Activated naive CD8-positive, alpha-beta T cell treated with anti-CD3 and anti-CD28 coated beads, Interleukin-2, amount 10 ng/mL, durations not matched to agents 7 days and 5 days (primary cell): Measurements from ENCODE around the gene AGTPBP1. TPM values are rescaled to one million over a fixed set of nuclear protein-coding genes. Genes with fewer than 3 reads are reported as not detected.
A peak's percentile ranks its signal among the peaks of the same experiment; 100 is the strongest.
"Not testable (repeated sequence)": the region's sequence is repeated elsewhere in the genome, so short reads cannot be mapped to it uniquely, and the experiment has no call there.

Experiments
- ATAC-seq: fragments of 150-1000 bp; cut with Tn5 transposase; one replicate; pipeline ENCODE4 v1.10.0; 2021; ENCODE audit warnings: low read depth, moderate library complexity
- POLR2A ChIA-PET: fragments of 350-600 bp; sonication (Branson Sonifier 250); formaldehyde crosslinking; loops from one replicate; lab custom pipeline; 2021; ENCODE audit warnings: antibody characterized with exemption; lab: Charles Lee
- DNase-seq: peaks from one replicate; pipeline ENCODE4 v3.0.0; 2021
- H3K27ac Mint-ChIP-seq: one replicate; pipeline ENCODE4 v1.8.0; 2022; ENCODE audit warnings: mild to moderate bottlenecking, mixed read lengths
- H3K27me3 Mint-ChIP-seq: one replicate; pipeline ENCODE4 v1.8.0; 2022; ENCODE audit warnings: mild to moderate bottlenecking, moderate library complexity, mixed read lengths
- H3K36me3 Mint-ChIP-seq: one replicate; pipeline ENCODE4 v1.8.0; 2021; ENCODE audit warnings: mild to moderate bottlenecking, mixed read lengths
- H3K4me1 Mint-ChIP-seq: one replicate; pipeline ENCODE4 v1.8.0; 2021; ENCODE audit warnings: mixed read lengths
- H3K4me3 Mint-ChIP-seq: one replicate; pipeline ENCODE4 v1.8.0; 2022; ENCODE audit warnings: mild to moderate bottlenecking, moderate library complexity, mixed read lengths
- H3K9me3 Mint-ChIP-seq: one replicate; pipeline ENCODE4 v1.8.0; 2021; ENCODE audit warnings: mixed read lengths
- total RNA-seq, 2 experiments: library from RNA; stranded (reverse); gene quantifications; one replicate each; pipeline ENCODE4 v1.2.3, GENCODE V29; 2021

AGTPBP1 gene
- total RNA-seq, 2 experiments from 2014 or later, result 42.6 to 46.7 TPM

- POLR2A ChIA-PET, result no interaction called here
- no peaks in the 10 kb centered on the region for H3K9me3 Mint-ChIP-seq
- no peaks in the 10 kb centered on the region for H3K27me3 Mint-ChIP-seq
- H3K27ac Mint-ChIP-seq, result no peak overlapping the region
- DNase-seq, result no peak
- peaks cover 1% of the 10 kb centered on the region for H3K4me1 Mint-ChIP-seq
- H3K4me3 Mint-ChIP-seq, result no peak overlapping the region
- peaks cover 6% of the 10 kb centered on the region for H3K36me3 Mint-ChIP-seq
- ATAC-seq, result no peak
These were observed 155.1 kb downstream of the AGTPBP1 start for GRCh38 chr9:85586684-85587083.

GRCh38 chr9:85577353-85577952 lies 164.3 kb downstream of the AGTPBP1 start:
- Mint-ChIP-seq H3K36me3 (no peaks in the 10 kb centered on the region), H3K4me1 (no peaks in the 10 kb centered on the region), H3K9me3 (no peaks in the 10 kb centered on the region), H3K27me3 (no peaks in the 10 kb centered on the region), H3K4me3 (no peak overlapping the region), H3K27ac (no peak overlapping the region)
- POLR2A ChIA-PET, result no interaction called here
- ATAC-seq (no peak), DNase-seq (no peak)

- ATAC-seq, result no peak
- no peak overlapping the region for H3K4me3 Mint-ChIP-seq
- DNase-seq, result no peak
- POLR2A ChIA-PET, result no interaction called here
- no peaks in the 10 kb centered on the region for H3K4me1 Mint-ChIP-seq
- no peaks in the 10 kb centered on the region for H3K27me3 Mint-ChIP-seq
- no peaks in the 10 kb centered on the region for H3K9me3 Mint-ChIP-seq
- no peak overlapping the region for H3K27ac Mint-ChIP-seq
- peaks cover 3% of the 10 kb centered on the region for H3K36me3 Mint-ChIP-seq
These were observed 165.9 kb downstream of the AGTPBP1 start for GRCh38 chr9:85575868-85576267.

DNA sequence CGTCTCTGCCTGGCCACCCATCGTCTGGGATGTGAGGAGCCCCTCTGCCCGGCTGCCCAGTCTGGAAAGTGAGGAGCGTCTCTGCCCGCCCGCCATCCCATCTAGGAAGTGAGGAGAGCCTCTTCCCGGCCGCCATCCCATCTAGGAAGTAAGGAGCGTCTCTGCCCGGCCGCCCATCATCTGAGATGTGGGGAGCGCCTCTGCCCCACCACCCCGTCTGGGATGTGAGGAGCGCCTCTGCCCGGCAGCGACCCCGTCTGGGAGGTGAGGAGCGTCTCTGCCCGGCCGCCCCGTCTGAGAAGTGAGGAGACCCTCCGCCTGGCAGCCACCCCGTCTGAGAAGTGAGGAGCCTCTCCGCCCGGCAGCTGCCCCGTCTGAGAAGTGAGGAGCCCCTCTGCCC lies 168.2 kb downstream of the AGTPBP1 start:
- H3K36me3 Mint-ChIP-seq, H3K4me3 Mint-ChIP-seq, POLR2A ChIA-PET, DNase-seq, H3K4me1 Mint-ChIP-seq, ATAC-seq, H3K9me3 Mint-ChIP-seq, H3K27ac Mint-ChIP-seq, H3K27me3 Mint-ChIP-seq: not testable (repeated sequence)

GRCh38 chr9:85572917-85573316 lies 168.8 kb downstream of the AGTPBP1 start:
- ATAC-seq, H3K36me3 Mint-ChIP-seq, H3K4me1 Mint-ChIP-seq, POLR2A ChIA-PET, H3K9me3 Mint-ChIP-seq, H3K27me3 Mint-ChIP-seq, H3K27ac Mint-ChIP-seq, DNase-seq, H3K4me3 Mint-ChIP-seq: not testable (repeated sequence)

- ATAC-seq, result no peak
These were observed 171.8 kb downstream of the AGTPBP1 start for GRCh38 chr9:85569988-85570387.

DNA sequence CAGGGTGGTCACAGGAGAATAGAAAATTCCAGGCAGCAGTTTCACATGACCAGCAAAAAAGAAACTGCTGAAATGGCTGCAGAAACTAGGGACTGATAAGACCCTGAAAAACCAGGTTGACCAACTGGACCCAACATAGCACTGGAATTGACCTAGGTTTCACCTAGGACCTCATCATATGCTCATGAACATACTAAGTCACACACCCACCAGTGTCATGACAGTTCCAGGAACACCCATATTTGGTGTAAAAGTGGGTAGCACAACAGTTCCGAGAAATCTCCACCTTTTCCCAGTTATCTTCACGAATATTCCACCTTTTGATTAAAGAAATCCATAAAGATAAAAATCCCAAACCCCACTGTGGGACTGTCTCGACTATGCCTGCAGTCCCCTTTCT lies 182.2 kb downstream of the AGTPBP1 start:
- POLR2A ChIA-PET, result no interaction called here
- ATAC-seq (no peak), DNase-seq (no peak)
- Mint-ChIP-seq H3K27ac (peak overlapping the region; percentile 46), H3K4me3 (no peak overlapping the region), H3K27me3 (no peaks in the 10 kb centered on the region), H3K9me3 (no peaks in the 10 kb centered on the region), H3K4me1 (no peaks in the 10 kb centered on the region), H3K36me3 (peaks cover 9% of the 10 kb centered on the region)

More at GRCh38 chr9:85569988-85570387, 171.8 kb downstream of the AGTPBP1 start:
- H3K27me3 Mint-ChIP-seq, result no peaks in the 10 kb centered on the region
- no peak overlapping the region for H3K27ac Mint-ChIP-seq
- POLR2A ChIA-PET, result no interaction called here
- no peaks in the 10 kb centered on the region for H3K9me3 Mint-ChIP-seq
- no peak for DNase-seq
- H3K4me1 Mint-ChIP-seq, result no peaks in the 10 kb centered on the region
- H3K36me3 Mint-ChIP-seq, result peaks cover 21% of the 10 kb centered on the region
- no peak overlapping the region for H3K4me3 Mint-ChIP-seq

DNA sequence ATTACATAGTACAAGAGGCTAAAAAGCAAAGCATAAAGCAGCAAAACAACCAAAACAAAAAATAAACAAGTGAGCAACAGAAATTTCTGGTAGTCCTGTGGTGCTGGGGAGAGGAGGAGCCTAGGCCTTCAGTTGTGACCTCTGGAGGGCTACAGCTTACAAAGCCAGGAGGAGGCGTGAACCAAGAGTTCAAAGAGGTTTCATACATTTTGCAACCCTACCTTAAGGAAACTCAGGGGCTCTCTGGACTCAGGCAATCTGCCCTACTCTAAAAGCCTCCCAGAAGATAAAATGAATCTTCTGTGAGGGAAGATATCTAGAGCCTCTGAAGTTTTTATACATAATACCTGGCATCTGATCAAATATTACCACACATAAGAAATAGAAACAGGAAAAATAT lies 187.4 kb downstream of the AGTPBP1 start:
- H3K4me1 Mint-ChIP-seq, result no peaks in the 10 kb centered on the region
- peaks cover 3% of the 10 kb centered on the region for H3K36me3 Mint-ChIP-seq
- no peak for ATAC-seq
- POLR2A ChIA-PET, result no interaction called here
- H3K9me3 Mint-ChIP-seq, result no peaks in the 10 kb centered on the region
- H3K27ac Mint-ChIP-seq, result no peak overlapping the region
- no peak for DNase-seq
- H3K4me3 Mint-ChIP-seq, result no peak overlapping the region
- H3K27me3 Mint-ChIP-seq, result no peaks in the 10 kb centered on the region

- Mint-ChIP-seq H3K4me3 (no peak overlapping the region), H3K4me1 (no peaks in the 10 kb centered on the region), H3K27ac (no peak overlapping the region), H3K27me3 (no peaks in the 10 kb centered on the region), H3K9me3 (no peaks in the 10 kb centered on the region), H3K36me3 (peaks cover 3% of the 10 kb centered on the region)
- ATAC-seq, result no peak
- no peak for DNase-seq
- POLR2A ChIA-PET, result no interaction called here
These were observed 188.3 kb downstream of the AGTPBP1 start for GRCh38 chr9:85553475-85553874.

- H3K9me3 Mint-ChIP-seq, result no peaks in the 10 kb centered on the region
- POLR2A ChIA-PET, result no interaction called here
- DNase-seq (no peak), ATAC-seq (no peak)
- H3K4me3 Mint-ChIP-seq, result no peak overlapping the region
- no peaks in the 10 kb centered on the region for H3K27me3 Mint-ChIP-seq
- H3K27ac Mint-ChIP-seq, result no peak overlapping the region
- H3K4me1 Mint-ChIP-seq, result no peaks in the 10 kb centered on the region
- H3K36me3 Mint-ChIP-seq, result peaks cover under 1% of the 10 kb centered on the region
These were observed 194.2 kb downstream of the AGTPBP1 start for GRCh38 chr9:85547599-85547998.

GRCh38 chr9:85543196-85543595 lies 198.6 kb downstream of the AGTPBP1 start:
- Mint-ChIP-seq H3K4me1 (no peaks in the 10 kb centered on the region), H3K36me3 (no peaks in the 10 kb centered on the region), H3K27me3 (no peaks in the 10 kb centered on the region), H3K27ac (no peak overlapping the region), H3K4me3 (no peak overlapping the region), H3K9me3 (no peaks in the 10 kb centered on the region)
- POLR2A ChIA-PET, result no interaction called here
- ATAC-seq (no peak), DNase-seq (no peak)

DNA sequence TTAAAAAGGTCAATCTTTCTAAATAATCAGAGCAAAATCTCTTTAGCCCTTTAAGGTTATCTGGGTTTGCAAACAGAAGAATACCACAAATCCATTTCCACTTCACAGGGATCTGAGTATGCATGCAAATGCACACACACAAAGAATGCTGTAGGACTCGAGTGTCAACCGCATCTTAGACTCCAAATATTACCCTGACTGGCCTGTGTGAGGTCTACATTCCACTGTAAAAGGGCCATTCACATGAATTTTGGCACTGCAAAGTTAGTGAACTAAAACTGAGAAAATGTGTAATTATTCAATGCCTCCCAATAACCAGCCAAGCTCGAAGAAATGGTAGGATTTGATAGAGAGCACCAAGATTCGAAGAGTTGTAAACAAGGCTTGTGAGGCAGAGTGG lies 199.9 kb downstream of the AGTPBP1 start:
- POLR2A ChIA-PET, result no interaction called here
- H3K36me3 Mint-ChIP-seq, result no peaks in the 10 kb centered on the region
- no peaks in the 10 kb centered on the region for H3K27me3 Mint-ChIP-seq
- H3K4me3 Mint-ChIP-seq, result no peak overlapping the region
- DNase-seq (no peak), ATAC-seq (no peak)
- no peaks in the 10 kb centered on the region for H3K4me1 Mint-ChIP-seq
- H3K27ac Mint-ChIP-seq, result no peak overlapping the region
- H3K9me3 Mint-ChIP-seq, result no peaks in the 10 kb centered on the region

DNA sequence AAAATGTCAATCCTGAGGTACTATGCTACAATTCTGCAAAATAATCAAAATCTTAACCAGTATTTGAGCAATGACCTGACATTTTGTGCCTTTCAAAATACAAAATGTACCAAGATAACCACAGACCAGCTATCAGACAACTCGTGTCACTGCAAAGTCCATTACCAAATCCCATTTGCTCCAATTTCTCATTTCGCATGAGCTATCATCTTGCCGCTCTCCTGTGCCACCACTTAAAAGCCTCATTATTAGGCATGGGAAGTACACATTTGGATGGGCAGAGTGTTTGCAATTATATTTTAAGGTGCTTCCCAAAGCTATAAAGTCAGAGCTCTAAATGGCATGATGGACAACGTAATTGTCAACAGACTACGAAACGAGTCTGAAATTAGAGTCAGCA lies 205.2 kb downstream of the AGTPBP1 start:
- Mint-ChIP-seq H3K27me3 (no peaks in the 10 kb centered on the region), H3K4me3 (no peak overlapping the region), H3K4me1 (no peaks in the 10 kb centered on the region), H3K36me3 (no peaks in the 10 kb centered on the region), H3K27ac (no peak overlapping the region), H3K9me3 (no peaks in the 10 kb centered on the region)
- no peak for ATAC-seq
- POLR2A ChIA-PET, result no interaction called here
- DNase-seq, result no peak

GRCh38 chr9:85536076-85536475 lies 205.7 kb downstream of the AGTPBP1 start:
- ATAC-seq (no peak), DNase-seq (no peak)
- Mint-ChIP-seq H3K27me3 (no peaks in the 10 kb centered on the region), H3K9me3 (no peaks in the 10 kb centered on the region), H3K4me3 (no peak overlapping the region), H3K36me3 (no peaks in the 10 kb centered on the region), H3K4me1 (no peaks in the 10 kb centered on the region), H3K27ac (no peak overlapping the region)
- POLR2A ChIA-PET, result no interaction called here

DNA sequence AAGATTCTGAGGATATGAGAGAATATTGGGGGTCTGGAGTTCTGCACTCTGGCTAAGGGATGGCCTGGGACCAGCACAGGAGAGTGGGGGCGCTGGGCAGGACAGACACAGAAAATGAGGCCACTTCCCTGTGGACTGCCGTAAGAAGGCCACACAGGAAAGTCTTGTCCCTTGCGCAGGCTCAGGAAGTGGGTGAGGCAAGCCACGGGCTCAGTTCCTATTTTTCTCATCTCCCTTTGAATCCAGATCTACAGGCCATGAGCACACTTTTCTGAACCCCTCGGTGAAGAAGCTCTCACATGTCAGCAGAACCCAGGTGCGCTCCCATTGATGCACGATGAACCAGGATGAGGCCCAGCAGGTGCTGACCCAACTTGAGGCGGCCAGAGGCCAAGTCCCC lies 207.4 kb downstream of the AGTPBP1 start:
- no peak overlapping the region for H3K27ac Mint-ChIP-seq
- no peak overlapping the region for H3K4me3 Mint-ChIP-seq
- no peaks in the 10 kb centered on the region for H3K27me3 Mint-ChIP-seq
- DNase-seq, result no peak
- ATAC-seq, result no peak
- POLR2A ChIA-PET, result no interaction called here
- H3K9me3 Mint-ChIP-seq, result no peaks in the 10 kb centered on the region
- H3K36me3 Mint-ChIP-seq, result no peaks in the 10 kb centered on the region
- no peaks in the 10 kb centered on the region for H3K4me1 Mint-ChIP-seq
